Umbilical cord (tissue), 2 donors: Measurements from ENCODE around the gene AGA. TPM values are rescaled to one million over a fixed set of nuclear protein-coding genes. Genes with fewer than 3 reads are reported as not detected.

Experiments
- DNase-seq: peaks from one replicate; pipeline ENCODE4 v3.0.0-alpha.2; 2015; ENCODE audit warnings: low spot score
- total RNA-seq: library from RNA; depleted of rRNA; stranded (reverse); fragments of >200 nt; gene quantifications from one replicate; pipeline ENCODE4 v1.2.3, GENCODE V29; 2014; ENCODE audit warnings: low replicate concordance; ENCODE audit not compliant: insufficient read depth

The AGA gene
- total RNA-seq, 1 donor from 2014 or later: 16.1 TPM

GRCh38 chr4:177447417-177448004, 5.3 kb upstream of the AGA start:
- no peak for DNase-seq

DNA sequence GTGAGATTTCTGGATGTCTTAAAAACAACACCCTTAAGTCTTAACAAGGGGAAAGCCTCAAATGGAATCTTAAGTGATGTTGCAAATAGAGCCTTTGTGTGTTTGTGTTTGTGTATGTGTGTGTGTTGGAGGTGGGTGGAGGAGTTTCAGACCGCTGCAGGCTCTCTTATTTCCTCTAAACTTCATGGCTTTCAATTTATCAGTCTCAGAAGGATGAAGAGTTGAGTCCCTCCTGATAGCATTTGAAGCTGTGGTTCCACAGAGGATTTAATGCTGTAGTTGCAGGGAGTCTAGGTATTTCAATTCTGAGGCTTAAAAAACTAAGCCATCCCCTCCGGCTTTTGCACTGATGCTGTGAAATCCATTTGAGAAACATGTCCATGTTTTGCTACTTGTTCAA, 4.3 kb upstream of the AGA start:
- DNase-seq: peak; percentile 67

GRCh38 chr4:177444911-177445736, 2.9 kb upstream of the AGA start:
- DNase-seq: no peak

DNA sequence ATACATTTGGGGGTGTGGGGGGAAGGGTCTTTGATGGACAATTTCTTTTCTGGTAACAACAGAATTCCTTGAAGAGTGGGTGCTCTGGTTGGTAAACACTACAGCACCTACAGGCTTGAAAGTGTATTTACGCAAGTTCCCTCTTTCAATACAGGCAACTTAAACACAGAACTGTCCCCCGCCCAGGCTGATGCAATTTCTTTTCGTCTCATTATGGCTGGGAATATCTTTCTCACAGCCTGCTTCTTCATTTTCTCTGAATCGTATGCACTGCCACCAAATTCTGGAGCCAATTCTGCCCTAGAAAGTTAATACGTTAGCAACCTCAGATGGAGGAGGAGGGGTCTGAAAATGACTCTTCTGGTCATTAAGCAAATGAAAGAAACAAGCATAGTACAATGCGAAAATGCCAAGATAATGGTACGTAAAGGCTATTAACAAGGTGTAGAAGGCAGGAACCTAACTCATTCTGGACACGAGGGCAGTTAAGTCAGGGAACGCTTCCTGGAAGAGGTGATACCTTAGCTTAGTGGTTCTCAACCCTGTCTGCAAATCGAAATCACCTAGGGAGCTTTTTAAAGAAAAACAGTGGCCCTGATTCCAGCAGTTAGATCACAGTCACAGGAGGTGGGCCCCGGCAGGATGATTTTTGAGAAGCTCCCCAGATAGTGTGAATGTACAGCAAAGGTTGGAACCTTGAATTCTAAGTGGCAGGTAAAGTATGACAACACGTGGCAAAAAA, 1.0 kb downstream of the AGA start:
- DNase-seq: peak; percentile 25

- DNase-seq: no peak
Observed at GRCh38 chr4:177436456-177436855, 5.8 kb downstream of the AGA start.

- DNase-seq: no peak
Observed at GRCh38 chr4:177434667-177435066, 7.6 kb downstream of the AGA start.

- DNase-seq: peak; percentile 28
Observed at GRCh38 chr4:177427192-177427591, 15.0 kb downstream of the AGA start.

- DNase-seq: no peak
Observed at GRCh38 chr4:177419434-177419833, 22.8 kb downstream of the AGA start.

- DNase-seq: no peak
Observed at GRCh38 chr4:177413656-177414055, 28.6 kb downstream of the AGA start.

DNA sequence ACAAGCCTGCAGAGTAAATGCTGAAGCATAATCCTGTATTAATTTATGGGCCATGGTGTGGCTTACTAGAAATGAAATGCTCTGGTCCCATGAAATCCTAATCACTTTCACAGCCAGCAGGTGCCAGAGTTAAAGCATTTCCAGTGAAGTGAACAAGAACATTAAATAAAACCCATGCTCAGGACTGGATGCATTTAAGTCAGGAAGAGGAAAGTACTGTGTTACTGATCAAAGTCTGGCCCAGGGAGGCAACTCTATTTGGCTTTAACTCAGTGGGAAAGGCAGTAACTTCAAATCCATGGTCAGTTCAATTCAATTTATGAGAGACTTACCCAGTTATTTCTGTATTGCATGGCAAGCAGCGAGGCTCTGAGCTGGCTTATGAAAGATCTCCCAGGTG, 29.2 kb downstream of the AGA start:
- no peak for DNase-seq

DNA sequence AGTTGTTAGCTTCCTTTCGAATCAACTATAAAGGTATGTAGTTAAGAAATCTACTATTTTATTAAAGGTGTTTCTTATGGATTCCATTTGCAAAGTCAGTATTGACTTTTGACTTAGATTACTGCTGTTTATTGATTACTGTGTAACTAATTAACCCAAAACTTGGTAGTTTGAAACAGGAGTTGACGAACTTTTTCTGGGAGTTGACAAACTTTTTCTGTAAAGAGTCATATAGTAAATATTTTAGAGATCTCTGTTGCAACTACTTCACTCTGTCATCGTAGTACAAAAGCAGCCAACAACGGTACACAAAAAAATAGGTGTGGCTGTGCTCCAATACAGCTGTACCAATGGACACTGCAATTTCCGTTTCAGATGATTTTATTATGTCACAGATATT, 30.2 kb downstream of the AGA start:
- DNase-seq: no peak

- no peak for DNase-seq
Observed at GRCh38 chr4:177410566-177410965, 31.7 kb downstream of the AGA start.

GRCh38 chr4:177408023-177408422, 34.2 kb downstream of the AGA start:
- no peak for DNase-seq

DNA sequence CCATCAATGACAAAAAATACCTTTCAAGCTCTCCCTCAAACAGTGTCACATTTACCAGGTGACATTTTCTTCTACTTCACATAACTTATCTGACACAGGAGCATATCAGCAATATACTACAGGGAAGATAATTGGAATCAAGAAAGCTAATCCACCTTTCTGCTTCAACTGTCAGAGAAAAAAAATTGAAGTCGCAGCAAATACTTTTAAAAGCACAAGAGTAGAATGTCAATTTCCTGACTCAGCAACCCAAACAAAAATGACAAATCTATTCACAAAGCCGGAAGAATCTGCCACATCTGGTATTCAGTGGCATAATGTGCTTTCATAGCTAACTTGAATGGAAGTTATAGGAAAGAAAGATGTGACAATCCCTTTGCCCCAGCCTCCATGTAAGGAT, 36.7 kb downstream of the AGA start:
- DNase-seq: no peak

- no peak for DNase-seq
Observed at GRCh38 chr4:177404986-177405385, 37.3 kb downstream of the AGA start.

DNA sequence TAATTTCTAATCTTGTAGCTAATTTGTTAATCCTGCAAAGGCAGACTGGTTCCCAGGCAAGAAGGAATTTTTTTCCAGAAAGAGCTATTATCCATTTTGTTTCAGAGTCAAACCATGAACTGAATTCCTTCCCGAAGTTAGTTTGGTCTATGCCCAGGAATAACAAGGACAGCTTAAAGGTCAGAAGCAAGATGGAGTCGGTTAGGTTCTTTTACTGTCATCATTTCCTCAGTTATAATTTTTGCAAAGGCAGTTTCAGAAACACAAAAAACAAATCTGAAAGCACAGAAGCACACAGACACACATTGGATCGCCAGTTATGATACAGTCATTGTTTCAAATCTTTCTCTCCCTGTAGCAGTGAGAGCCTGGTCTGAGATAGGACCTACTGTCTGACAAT, 37.9 kb downstream of the AGA start:
- no peak for DNase-seq

DNA sequence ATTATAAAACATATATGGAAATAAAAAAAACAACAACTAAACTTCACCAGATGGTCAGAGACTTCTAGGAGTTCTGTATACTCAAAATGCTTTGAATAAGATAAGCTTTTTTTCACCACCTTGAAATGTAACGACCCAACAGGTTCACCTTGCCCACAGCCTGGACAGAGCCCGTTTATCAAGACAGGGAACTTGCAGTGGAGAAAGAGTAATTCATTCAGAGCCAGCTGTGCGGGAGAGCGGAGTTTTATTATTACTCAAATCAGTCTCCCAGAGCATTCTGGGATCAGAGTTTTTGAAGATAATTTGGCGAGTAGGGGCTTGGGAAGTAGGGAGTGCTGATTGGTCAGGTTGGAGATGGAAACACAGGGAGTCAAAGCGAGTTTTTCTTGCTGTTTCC, 38.5 kb downstream of the AGA start:
- DNase-seq: no peak

GRCh38 chr4:177401658-177402273, 40.5 kb downstream of the AGA start:
- no peak for DNase-seq

- no peak for DNase-seq
Observed at GRCh38 chr4:177400030-177400429, 42.2 kb downstream of the AGA start.

DNA sequence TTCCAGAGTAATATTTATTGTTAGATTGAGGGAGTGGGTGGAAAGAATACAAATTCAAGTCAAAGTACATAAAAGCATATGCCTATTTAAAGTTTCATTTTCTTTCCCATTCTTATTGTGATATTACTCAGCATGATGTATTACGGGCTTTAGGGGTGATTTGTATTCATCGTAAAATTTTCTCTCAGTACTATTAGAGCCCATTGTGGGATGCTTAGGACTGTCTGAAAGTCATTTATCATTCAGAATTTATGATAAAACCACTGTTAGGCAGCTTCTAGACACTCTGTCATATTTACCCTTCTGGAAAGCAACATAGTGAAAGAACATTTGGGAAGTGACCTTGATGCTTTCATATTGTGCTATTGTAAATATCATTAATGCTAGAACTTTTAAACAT, 45.9 kb downstream of the AGA start:
- DNase-seq: no peak

- DNase-seq: no peak
Observed at GRCh38 chr4:177393236-177393635, 49.0 kb downstream of the AGA start.

DNA sequence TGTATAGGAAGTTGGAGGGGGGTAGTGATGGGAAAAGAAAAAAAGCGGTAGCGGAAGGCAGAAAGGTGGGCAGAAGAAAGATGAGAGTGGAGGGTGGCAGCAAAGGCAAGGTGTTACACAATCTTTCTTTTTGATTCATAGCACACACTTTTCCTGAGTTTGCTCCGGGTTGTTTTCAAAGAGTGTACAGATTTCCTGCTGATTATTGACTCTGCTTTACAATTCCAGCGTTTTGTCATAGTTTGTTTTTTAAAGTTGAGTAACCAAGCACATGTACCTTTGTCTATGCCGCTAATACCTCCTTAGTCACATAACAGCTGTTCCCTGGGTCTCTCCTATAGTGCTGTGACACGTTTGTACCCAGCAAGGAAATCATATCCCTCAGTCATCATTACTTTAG, 50.3 kb downstream of the AGA start:
- DNase-seq: no peak
